Activated T-helper 9 cell treated with anti-CD3 and anti-CD28 coated beads, Interleukin-2, amount 50 U/mL, for 16 hours (primary cell): Measurements from ENCODE around the gene FUT3.
A peak's percentile ranks its signal among the peaks of the same experiment; 100 is the strongest.

Experiments used
- DNase-seq: peaks from one replicate; pipeline ENCODE4 v3.0.0-alpha.2; 2020; ENCODE audit warnings: low read depth

The FUT3 gene

GRCh38 chr19:5823579-5824281 lies 27.5 kb downstream of the FUT3 start:
- no peak for DNase-seq

GRCh38 chr19:5822181-5822844 lies 28.9 kb downstream of the FUT3 start:
- no peak for DNase-seq

GRCh38 chr19:5821521-5822180 lies 29.6 kb downstream of the FUT3 start:
- DNase-seq: no peak

- no peak for DNase-seq
These were observed 30.5 kb downstream of the FUT3 start for GRCh38 chr19:5820785-5821184.

GRCh38 chr19:5818594-5818993 lies 32.7 kb downstream of the FUT3 start:
- DNase-seq: no peak

GRCh38 chr19:5817218-5817617 lies 34.0 kb downstream of the FUT3 start:
- DNase-seq: no peak

- no peak for DNase-seq
These were observed 36.4 kb downstream of the FUT3 start for GRCh38 chr19:5814852-5815246.

- no peak for DNase-seq
These were observed 37.0 kb downstream of the FUT3 start for GRCh38 chr19:5814123-5814851.

GRCh38 chr19:5811117-5811516 lies 40.1 kb downstream of the FUT3 start:
- no peak for DNase-seq

- DNase-seq: no peak
These were observed 41.8 kb downstream of the FUT3 start for GRCh38 chr19:5809469-5809868.

GRCh38 chr19:5809053-5809452 lies 42.2 kb downstream of the FUT3 start:
- DNase-seq: no peak

GRCh38 chr19:5808120-5808816 lies 43.0 kb downstream of the FUT3 start:
- no peak for DNase-seq

- no peak for DNase-seq
These were observed 44.3 kb downstream of the FUT3 start for GRCh38 chr19:5806905-5807304.

GRCh38 chr19:5806133-5806489 lies 45.1 kb downstream of the FUT3 start:
- no peak for DNase-seq

GRCh38 chr19:5805462-5806132 lies 45.7 kb downstream of the FUT3 start:
- DNase-seq: peak; percentile 47

GRCh38 chr19:5804516-5805461 lies 46.5 kb downstream of the FUT3 start, which contains the start of gene NRTN:
Gene NRTN (plus strand): TSS chr19:5805067. CDS start chr19:5824166, 19,099 bp downstream.
- peak; percentile 45 for DNase-seq

- DNase-seq: peak; percentile 90
These were observed 47.3 kb downstream of the FUT3 start for GRCh38 chr19:5803752-5804515.

GRCh38 chr19:5803441-5803751 lies 47.9 kb downstream of the FUT3 start:
- no peak for DNase-seq

- DNase-seq: no peak
These were observed 49.2 kb downstream of the FUT3 start for GRCh38 chr19:5801796-5802619.
